GM18868 (cell line): ENCODE results near the gene CIITA.

ENCODE experiments used
- ATAC-seq: cut with Tn5 transposase; IDR thresholded peaks from one replicate; pipeline ENCODE4 v1.9.1; 2021; ENCODE audit warnings: mild to moderate bottlenecking, moderate library complexity; ENCODE audit not compliant: unreplicated experiment

The CIITA gene

GRCh38 chr16:10976634-10977033 lies 99.6 kb downstream of the CIITA start:
- ATAC-seq = no peak

- no peak for ATAC-seq
Observed at GRCh38 chr16:10978124-10978523, 101.1 kb downstream of the CIITA start.

GRCh38 chr16:10978871-10979446 lies 102.0 kb downstream of the CIITA start:
- ATAC-seq = no peak

GRCh38 chr16:10979717-10980601 lies 103.0 kb downstream of the CIITA start:
- ATAC-seq = no peak

DNA sequence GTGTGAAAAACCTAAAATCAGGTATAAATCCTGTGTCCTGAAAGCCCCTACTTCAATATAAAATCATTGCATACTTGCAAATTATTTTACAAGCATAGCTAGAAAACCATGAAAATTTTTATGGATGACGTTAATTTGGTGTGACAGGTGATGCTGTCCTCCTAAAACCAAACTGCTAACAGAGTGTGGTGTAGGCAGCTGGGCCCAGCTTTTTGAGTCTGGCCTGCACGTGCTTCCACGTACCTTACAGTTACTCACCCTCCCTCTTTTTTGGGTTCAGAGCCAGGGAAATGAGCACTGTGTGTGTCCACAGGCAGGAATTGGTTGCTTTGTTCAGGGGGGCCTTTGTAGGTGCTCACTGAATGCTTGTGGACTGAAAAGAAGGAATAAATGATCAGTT lies 103.8 kb downstream of the CIITA start:
- no peak for ATAC-seq

GRCh38 chr16:10981697-10982216 lies 104.8 kb downstream of the CIITA start:
- ATAC-seq = peak; percentile 72

DNA sequence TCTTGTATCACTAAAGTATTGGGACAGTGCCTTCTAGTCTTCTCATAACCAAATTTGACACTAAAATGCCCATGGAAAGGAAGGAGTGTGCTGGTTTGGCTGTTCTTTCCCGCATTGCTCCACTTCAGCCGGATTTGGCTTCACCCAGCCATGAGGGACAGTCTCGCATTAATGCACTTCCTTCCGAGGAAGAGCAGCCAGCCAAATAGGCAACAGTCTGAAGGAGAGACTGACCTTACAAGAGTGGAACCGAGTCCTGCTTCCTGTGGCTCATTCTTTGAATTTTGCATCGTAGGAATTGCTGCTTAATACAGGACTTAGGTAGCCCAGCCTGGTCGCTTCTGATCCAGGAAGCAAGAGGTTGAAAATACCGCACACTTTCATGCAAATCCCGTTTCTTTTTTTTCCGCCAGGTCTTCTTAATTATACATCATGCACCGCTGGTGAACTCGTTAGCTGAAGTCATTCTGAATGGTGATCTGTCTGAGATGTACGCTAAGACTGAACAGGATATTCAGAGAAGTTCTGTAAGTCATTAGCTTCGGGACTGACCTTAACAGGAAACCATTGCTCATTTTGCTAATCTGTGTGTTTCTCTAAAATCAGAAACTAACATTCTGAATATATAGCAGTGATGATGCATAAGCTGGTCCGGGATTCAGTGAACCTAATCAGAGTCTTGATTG lies 105.6 kb downstream of the CIITA start:
- no peak for ATAC-seq

DNA sequence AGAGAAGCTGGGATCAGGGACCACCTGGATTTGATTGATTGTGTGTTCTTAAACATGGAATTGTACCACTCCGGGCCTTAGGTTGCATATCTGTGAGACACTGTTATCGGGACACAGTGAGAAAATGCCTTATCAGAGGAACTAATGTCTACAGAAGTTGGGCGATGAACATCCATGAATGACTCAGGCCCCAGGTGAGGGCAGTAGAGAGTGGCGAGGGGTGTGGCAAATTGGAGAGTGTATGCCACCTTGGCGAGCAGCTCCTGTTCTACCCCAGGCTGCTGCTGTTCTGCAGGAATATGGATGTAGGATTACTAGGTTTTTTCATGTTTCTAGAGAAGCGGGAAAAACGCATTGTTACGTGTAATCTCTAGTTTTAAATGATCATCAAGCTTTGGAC lies 106.2 kb downstream of the CIITA start:
- no peak for ATAC-seq

GRCh38 chr16:10984509-10984908 lies 107.5 kb downstream of the CIITA start:
- no peak for ATAC-seq
